Hepatocyte (in vitro differentiated cells): ENCODE data around the gene GTF2F1. TPM values are rescaled to one million over a fixed set of nuclear protein-coding genes. Genes with fewer than 3 reads are reported as not detected.

Source experiments
- DNase-seq: peaks from one replicate; pipeline ENCODE4 v3.0.0-alpha.2; 2016; ENCODE audit warnings: low spot score
- H2AFZ ChIP-seq: fragments of 200-600 bp; sonication (generic); 2 replicates; pipeline ENCODE4 v1.6.0; 2016; ENCODE audit warnings: antibody characterized with exemption, mild to moderate bottlenecking
- H3K27ac ChIP-seq: fragments of 200-600 bp; sonication (generic); 2 replicates; pipeline ENCODE4 v1.5.1; 2016; ENCODE audit warnings: mild to moderate bottlenecking
- H3K27me3 ChIP-seq: fragments of 200-600 bp; sonication (generic); 2 replicates; pipeline ENCODE4 v1.6.1; 2016
- H3K36me3 ChIP-seq: fragments of 200-600 bp; sonication (generic); replicated peaks from 2 replicates; pipeline ENCODE4 v1.5.1; 2016; ENCODE audit warnings: low read depth; ENCODE audit not compliant: insufficient read depth
- H3K4me1 ChIP-seq: fragments of 200-600 bp; sonication (generic); 2 replicates; pipeline ENCODE4 v1.5.1; 2016; ENCODE audit warnings: mild to moderate bottlenecking, moderate library complexity; ENCODE audit not compliant: insufficient read depth
- H3K4me2 ChIP-seq: fragments of 200-600 bp; sonication (generic); 2 replicates; pipeline ENCODE4 v1.6.0; 2016
- H3K4me3 ChIP-seq: fragments of 200-600 bp; sonication (generic); 2 replicates; pipeline ENCODE4 v1.5.1; 2016; ENCODE audit warnings: mild to moderate bottlenecking
- H3K79me2 ChIP-seq: fragments of 200-600 bp; sonication (generic); 2 replicates; pipeline ENCODE4 v1.6.0; 2017; ENCODE audit warnings: mild to moderate bottlenecking
- H3K9me2 ChIP-seq: fragments of 200-600 bp; sonication (generic); replicated peaks from 2 replicates; pipeline ENCODE4 v1.6.0; 2017; ENCODE audit warnings: mild to moderate bottlenecking; ENCODE audit not compliant: insufficient read depth
- H3K9me3 ChIP-seq: fragments of 200-600 bp; sonication (generic); 2 replicates; pipeline ENCODE4 v1.5.1; 2016; ENCODE audit warnings: low read depth, mild to moderate bottlenecking
- H4K20me1 ChIP-seq: fragments of 200-600 bp; sonication (generic); 2 replicates; pipeline ENCODE4 v1.6.0; 2016; ENCODE audit warnings: mild to moderate bottlenecking; ENCODE audit not compliant: insufficient read depth, poor library complexity, severe bottlenecking
- CTCF ChIP-seq: fragments of 200-600 bp; sonication (generic); IDR thresholded peaks from 2 replicates; pipeline ENCODE4 v1.5.1; 2016; ENCODE audit warnings: antibody characterized with exemption, mild to moderate bottlenecking; ENCODE audit not compliant: poor library complexity
- EZH2 ChIP-seq: fragments of 200-600 bp; sonication (generic); IDR thresholded peaks from 2 replicates; pipeline ENCODE4 v1.6.1; 2016; ENCODE audit warnings: antibody characterized with exemption, mild to moderate bottlenecking, borderline replicate concordance
- EZH2phosphoT487 ChIP-seq: fragments of 200-600 bp; sonication (generic); IDR thresholded peaks from one replicate; pipeline ENCODE4 v1.6.1; 2018; ENCODE audit warnings: antibody characterized with exemption, mild to moderate bottlenecking, low read depth, moderate library complexity; ENCODE audit not compliant: unreplicated experiment, severe bottlenecking
- WGBS: methylation state at CpG from one replicate; pipeline ENCODE4 v1.1.6; 2016; ENCODE audit warnings: low lambda C conversion rate; ENCODE audit errors: missing lambda C conversion rate; 5-methylcytosine and 5-hydroxymethylcytosine counted together
- polyA plus RNA-seq: library from polyadenylated mRNA; unstranded; fragments of >200 nt; fragmentation: Nextera tagmentation; extraction: Ambion mirVana; gene quantifications from 2 replicates; pipeline ENCODE4 v1.2.1, GENCODE V29; 2016
- total RNA-seq: library from RNA; depleted of rRNA; stranded (reverse); fragments of >200 nt; gene quantifications from 2 replicates; pipeline ENCODE4 v1.2.3, GENCODE V29; 2014

Gene GTF2F1
- total RNA-seq, result 47.5 and 52.1 TPM in 2 replicates
- polyA plus RNA-seq, result 40.0 and 44.6 TPM in 2 replicates

- H3K27ac ChIP-seq, result peak within 1 kb of the TSS; percentile 98
- H3K9me3 ChIP-seq, result no peaks in the 10 kb centered on the region
These were observed at the start of gene GTF2F1 for GRCh38 chr19:6393074-6393982. Gene GTF2F1, minus strand, starts transcription at chr19:6393164. Its CDS starts 169 bp downstream, at chr19:6392995.

GRCh38 chr19:6442087-6442688, 49.2 kb upstream of the GTF2F1 start:
- no peaks in the 10 kb centered on the region for H3K36me3 ChIP-seq
- H2AFZ ChIP-seq, result no peak overlapping the region
- no peaks in the 10 kb centered on the region for H3K79me2 ChIP-seq
- H3K27ac ChIP-seq, result no peak overlapping the region
- H3K9me3 ChIP-seq, result no peaks in the 10 kb centered on the region
- no peaks in the 10 kb centered on the region for H3K27me3 ChIP-seq
- TF ChIP-seq CTCF, result no peak
- TF ChIP-seq EZH2, result no peak
- TF ChIP-seq EZH2phosphoT487, result no peak
- H3K4me3 ChIP-seq, result no peak overlapping the region
- no peaks in the 10 kb centered on the region for H3K9me2 ChIP-seq
- H3K4me1 ChIP-seq, result no peaks in the 10 kb centered on the region
- no peak for DNase-seq
- no peaks in the 10 kb centered on the region for H4K20me1 ChIP-seq
- 90% methylated on average over 12 of the region's 13 CpGs for WGBS
- H3K4me2 ChIP-seq, result no peak overlapping the region

More at GRCh38 chr19:6393074-6393982, at the start of gene GTF2F1:
- TF ChIP-seq EZH2phosphoT487 (no peak), CTCF (peak; percentile 11), EZH2 (no peak)
- WGBS, result 1% methylated on average over 52 of the region's 69 CpGs
- peaks cover 30% of the 10 kb centered on the region for H3K79me2 ChIP-seq
- H3K4me1 ChIP-seq, result peaks cover 8% of the 10 kb centered on the region
- H3K36me3 ChIP-seq, result no peaks in the 10 kb centered on the region
- peak; percentile 99 for DNase-seq
- peak within 1 kb of the TSS; percentile 68 for H2AFZ ChIP-seq
- no peaks in the 10 kb centered on the region for H3K27me3 ChIP-seq
- peak within 1 kb of the TSS; percentile 44 for H3K4me3 ChIP-seq
- H4K20me1 ChIP-seq, result no peaks in the 10 kb centered on the region
- H3K9me2 ChIP-seq, result no peaks in the 10 kb centered on the region
- peak within 1 kb of the TSS; percentile 82 for H3K4me2 ChIP-seq

- WGBS, result 93% methylated on average over 3 of the region's 3 CpGs
- H4K20me1 ChIP-seq, result no peaks in the 10 kb centered on the region
- no peak overlapping the region for H2AFZ ChIP-seq
- H3K36me3 ChIP-seq, result no peaks in the 10 kb centered on the region
- H3K4me3 ChIP-seq, result no peak overlapping the region
- no peak for DNase-seq
- no peak for TF ChIP-seq EZH2phosphoT487
- TF ChIP-seq CTCF, result no peak
- no peak for TF ChIP-seq EZH2
- H3K9me2 ChIP-seq, result no peaks in the 10 kb centered on the region
- H3K4me1 ChIP-seq, result no peaks in the 10 kb centered on the region
- H3K27ac ChIP-seq, result no peak overlapping the region
- no peak overlapping the region for H3K4me2 ChIP-seq
- no peaks in the 10 kb centered on the region for H3K9me3 ChIP-seq
- H3K27me3 ChIP-seq, result no peaks in the 10 kb centered on the region
- H3K79me2 ChIP-seq, result no peaks in the 10 kb centered on the region
These were observed 47.9 kb upstream of the GTF2F1 start for GRCh38 chr19:6440905-6441304.
